Measurements from ENCODE around the gene RRP15.

- TF ChIP-seq MAX (IDR thresholded peaks at IDR 0.05; ENCODE audit: low read depth, low read length) = no peak
- TF ChIP-seq POLR2A (IDR thresholded peaks at IDR 0.05; ENCODE audit: extremely low read depth, insufficient read length) = no peak
- TF ChIP-seq CTCF (IDR thresholded peaks at IDR 0.05; ENCODE audit: low read depth, low read length) = no peak
- no peak for TF ChIP-seq MYC (IDR thresholded peaks at IDR 0.05; ENCODE audit: low read depth, low read length)
Observed at GRCh38 chr1:218302155-218302554, 17.1 kb downstream of the RRP15 start.

Measured in NB4 (cell line).